ENCODE results near the gene CCDC32.

The CCDC32 gene

GRCh38 chr15:40565333-40566238 lies 744 bp upstream of the CCDC32 start:
- no peak for FAIRE-seq

- FAIRE-seq = no peak
These were observed 1.4 kb downstream of the CCDC32 start for GRCh38 chr15:40563426-40563825.

DNA sequence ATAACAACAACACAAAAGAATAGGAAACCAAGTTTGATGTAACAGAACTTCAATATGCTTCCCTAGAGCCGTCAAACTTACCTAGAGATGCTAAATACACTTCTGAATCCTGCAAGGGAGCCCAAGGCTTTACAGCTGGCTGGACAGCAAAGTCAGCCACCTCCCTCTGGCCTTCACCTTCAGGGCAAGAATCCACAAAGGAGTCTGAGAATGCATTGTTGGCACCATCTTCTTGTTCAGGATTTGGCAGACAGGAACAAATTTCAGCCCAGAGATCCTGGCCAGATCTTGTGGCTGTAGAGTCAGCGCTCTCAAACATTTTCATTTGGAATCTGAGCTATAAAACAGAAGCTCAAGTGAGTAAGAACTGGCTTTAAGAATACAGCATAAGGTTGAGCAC lies 2.2 kb downstream of the CCDC32 start:
- no peak for FAIRE-seq

- FAIRE-seq = no peak
These were observed 5.7 kb downstream of the CCDC32 start for GRCh38 chr15:40558952-40559742.

GRCh38 chr15:40555876-40556275 lies 9.0 kb downstream of the CCDC32 start:
- no peak for FAIRE-seq

DNA sequence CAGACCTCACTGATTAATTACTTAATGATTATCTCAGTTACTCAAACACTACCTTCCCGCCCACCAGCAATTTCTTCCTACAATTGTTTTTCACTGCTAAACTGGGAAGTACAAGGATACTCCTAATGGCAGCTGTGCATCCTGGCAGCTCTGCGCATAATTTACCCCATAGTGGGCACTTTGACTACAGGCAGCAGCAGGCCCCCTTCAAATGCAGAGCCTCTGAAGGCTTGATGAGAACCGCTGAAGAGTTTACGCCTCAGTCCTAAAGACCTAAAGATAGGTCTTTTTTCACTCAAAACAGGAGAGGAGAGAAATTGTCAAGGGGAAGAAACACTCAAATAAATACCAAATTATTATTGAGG lies 10.7 kb downstream of the CCDC32 start:
- FAIRE-seq = no peak

- FAIRE-seq = no peak
These were observed 14.4 kb downstream of the CCDC32 start for GRCh38 chr15:40550341-40551037.

GRCh38 chr15:40549894-40550293 lies 14.9 kb downstream of the CCDC32 start:
- FAIRE-seq = no peak

DNA sequence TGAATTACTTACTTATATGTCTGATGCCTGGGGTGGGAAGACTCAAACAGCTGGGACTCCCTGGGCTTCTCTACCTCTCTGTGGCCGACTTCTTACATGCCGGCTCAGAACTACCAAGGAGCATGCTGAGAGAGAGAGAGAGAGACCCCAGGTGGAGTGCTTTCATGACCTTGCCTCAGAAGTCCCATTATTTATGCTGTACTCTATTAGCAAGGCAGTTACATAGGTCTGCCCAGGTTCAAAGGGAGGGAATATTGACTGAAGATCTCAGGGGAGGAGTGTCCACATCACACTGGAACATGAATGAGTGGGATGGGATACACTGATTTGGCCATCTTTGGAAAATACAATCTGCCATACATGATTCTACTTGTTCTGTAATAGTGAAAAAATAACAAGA lies 16.2 kb downstream of the CCDC32 start:
- no peak for FAIRE-seq

GRCh38 chr15:40545457-40545856 lies 19.4 kb downstream of the CCDC32 start:
- no peak for FAIRE-seq

- FAIRE-seq = no peak
These were observed 21.1 kb downstream of the CCDC32 start for GRCh38 chr15:40543631-40544294.

- no peak for FAIRE-seq
These were observed 21.8 kb downstream of the CCDC32 start for GRCh38 chr15:40543082-40543481.

- no peak for FAIRE-seq
These were observed 25.9 kb downstream of the CCDC32 start for GRCh38 chr15:40538976-40539375.

DNA sequence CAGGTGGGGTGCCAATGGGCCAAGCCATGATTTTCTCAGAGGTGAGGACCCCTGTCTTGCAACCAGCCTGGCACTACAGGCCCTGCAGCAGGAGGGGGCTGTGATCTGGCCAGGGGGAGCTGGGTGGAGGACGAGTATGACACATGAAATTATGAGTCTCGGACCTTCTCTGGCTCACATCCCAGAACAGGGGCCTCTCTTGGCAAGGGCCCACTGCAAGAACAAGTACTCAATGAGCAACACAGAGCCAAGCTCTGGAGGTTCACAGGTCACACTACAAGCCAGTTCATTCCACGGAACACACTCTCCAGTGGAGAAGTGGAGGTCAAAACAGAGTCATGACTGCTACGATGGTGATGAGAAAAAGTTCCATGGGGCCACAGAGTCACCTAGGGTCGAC lies 28.3 kb downstream of the CCDC32 start:
- FAIRE-seq = no peak

- no peak for FAIRE-seq
These were observed 30.5 kb downstream of the CCDC32 start for GRCh38 chr15:40534371-40534770.

GRCh38 chr15:40533763-40534364 lies 31.0 kb downstream of the CCDC32 start:
- FAIRE-seq = no peak

- FAIRE-seq = no peak
These were observed 36.0 kb downstream of the CCDC32 start for GRCh38 chr15:40528801-40529200.

DNA sequence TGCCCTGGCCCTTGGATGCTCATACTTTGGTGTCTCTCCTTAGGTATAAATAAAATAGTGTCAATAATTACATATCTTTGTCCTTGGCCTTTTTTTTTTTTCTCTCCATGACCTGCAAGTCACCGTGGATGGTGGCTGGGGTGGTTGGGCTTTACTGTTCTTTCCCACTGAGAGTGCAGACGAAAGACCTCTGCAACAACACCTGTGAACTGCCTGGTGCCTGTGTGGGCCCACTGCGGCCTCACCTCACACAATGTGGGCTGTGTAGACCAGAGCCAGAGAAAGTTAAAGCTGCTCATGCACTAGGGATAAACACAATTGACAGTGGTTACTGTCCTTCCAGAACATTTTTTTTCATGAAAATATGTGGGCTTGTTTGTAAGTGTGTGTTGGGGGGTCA lies 39.0 kb downstream of the CCDC32 start:
- no peak for FAIRE-seq

GRCh38 chr15:40523611-40524010 lies 41.2 kb downstream of the CCDC32 start:
- FAIRE-seq = no peak

DNA sequence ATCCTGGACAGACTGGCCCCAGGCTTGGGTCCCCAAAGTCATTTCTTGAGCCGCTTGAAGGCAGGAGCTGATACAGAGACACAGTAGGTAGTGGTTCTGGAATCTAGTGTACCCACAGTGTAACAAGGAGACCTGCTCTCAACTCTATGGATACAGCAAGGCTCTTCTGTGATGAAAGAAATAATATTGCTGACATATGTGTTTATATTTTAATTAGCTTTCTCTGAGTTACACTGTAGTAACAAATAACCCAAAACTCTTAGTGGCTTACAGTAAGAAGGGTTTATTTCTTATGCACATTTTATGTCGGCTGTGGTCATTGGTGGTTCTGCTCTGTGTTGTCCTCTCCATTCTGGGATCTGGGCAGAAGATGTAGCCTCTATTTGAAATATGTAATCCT lies 48.5 kb downstream of the CCDC32 start:
- no peak for FAIRE-seq

DNA sequence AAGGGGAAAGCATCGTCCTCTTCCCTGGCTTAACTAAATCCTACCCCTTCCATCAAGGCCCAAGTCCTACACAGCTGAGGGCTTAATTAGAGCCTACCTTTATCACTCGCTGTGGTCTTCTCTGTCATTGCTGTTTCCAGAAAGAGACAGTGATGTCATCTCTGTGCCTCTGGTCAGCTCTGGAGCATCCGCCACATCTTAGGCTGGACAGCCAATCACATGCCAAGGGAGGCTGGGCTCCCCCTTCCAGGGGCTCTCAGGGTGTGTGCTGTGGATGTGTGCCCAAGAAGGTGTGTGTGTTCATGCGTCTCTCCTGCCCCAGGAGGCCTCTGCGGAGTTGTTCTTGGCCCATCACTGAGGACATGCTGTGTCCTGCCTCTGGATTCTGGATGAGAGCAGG lies 51.2 kb downstream of the CCDC32 start:
- FAIRE-seq = no peak

GRCh38 chr15:40512440-40512839 lies 52.4 kb downstream of the CCDC32 start:
- FAIRE-seq = no peak

Measured in G401.6 (cell line).